GM06990 (cell line): Measurements from ENCODE around the gene MSI2.

Source experiments
- DNase-seq: peaks from one replicate; pipeline ENCODE4 v3.0.0-alpha.2; 2011; ENCODE audit not compliant: insufficient read length; ENCODE audit errors: extremely low read depth
- H3K27me3 ChIP-seq: replicated peaks from 2 replicates; pipeline ENCODE4 v1.6.0; 2011; ENCODE audit warnings: low read length; ENCODE audit not compliant: control insufficient read depth, insufficient read depth
- H3K36me3 ChIP-seq: 2 replicates; pipeline ENCODE4 v1.5.1; 2011; ENCODE audit warnings: low read length; ENCODE audit not compliant: control insufficient read depth, insufficient read depth
- H3K4me3 ChIP-seq: replicated peaks from 2 replicates; pipeline ENCODE4 v1.5.1; 2011; ENCODE audit warnings: low read depth, mild to moderate bottlenecking, control low read depth, low read length
- TF ChIP-seq, protein P1 (sequence below): IDR thresholded peaks from 2 replicates; pipeline ENCODE4 v1.5.1; 2011; ENCODE audit warnings: low read length, control low read depth, mild to moderate bottlenecking, inconsistent platforms; ENCODE audit not compliant: insufficient read depth, poor library complexity, severe bottlenecking

MSI2 gene

DNA sequence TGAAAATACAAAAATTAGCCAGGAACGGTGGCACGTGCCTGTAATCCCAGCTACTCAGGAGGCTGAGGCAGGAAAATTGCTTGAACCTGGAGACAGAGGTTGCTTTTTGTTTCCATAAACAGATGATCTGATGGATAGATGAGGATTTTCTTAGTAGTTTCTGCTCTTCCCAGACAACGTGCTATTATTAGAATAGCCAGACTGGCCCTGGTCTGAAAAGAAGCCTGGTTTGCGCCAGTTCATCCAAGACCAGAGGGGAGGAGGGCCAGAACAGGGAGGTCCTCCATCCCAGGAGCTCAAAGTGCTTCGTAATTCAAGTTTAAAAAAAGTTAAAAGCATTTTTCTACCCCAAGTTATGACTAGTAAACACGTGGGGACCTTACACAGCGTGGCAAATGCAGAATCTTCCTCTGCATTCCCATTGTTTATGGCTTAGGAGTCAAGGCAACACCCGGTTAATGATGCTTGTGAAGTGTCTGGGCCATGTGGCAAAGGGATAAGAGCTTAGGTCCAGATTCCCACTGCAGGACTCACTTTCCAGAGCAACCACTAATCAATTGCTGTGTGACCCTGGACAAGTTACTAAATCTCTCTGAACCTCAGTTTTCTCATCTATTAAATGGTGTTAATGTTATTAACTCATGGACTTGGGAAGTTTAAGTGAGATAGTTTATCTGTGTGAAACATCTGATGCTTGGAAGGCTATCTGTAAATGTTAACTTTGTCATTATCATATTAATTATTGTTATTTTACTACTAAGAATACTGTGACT is 283.4 kb downstream of the MSI2 start:
- Histone ChIP-seq H3K4me3 (no peak overlapping the region), H3K36me3 (no peaks in the 10 kb centered on the region), H3K27me3 (no peaks in the 10 kb centered on the region)
- TF ChIP-seq, protein P1, sequence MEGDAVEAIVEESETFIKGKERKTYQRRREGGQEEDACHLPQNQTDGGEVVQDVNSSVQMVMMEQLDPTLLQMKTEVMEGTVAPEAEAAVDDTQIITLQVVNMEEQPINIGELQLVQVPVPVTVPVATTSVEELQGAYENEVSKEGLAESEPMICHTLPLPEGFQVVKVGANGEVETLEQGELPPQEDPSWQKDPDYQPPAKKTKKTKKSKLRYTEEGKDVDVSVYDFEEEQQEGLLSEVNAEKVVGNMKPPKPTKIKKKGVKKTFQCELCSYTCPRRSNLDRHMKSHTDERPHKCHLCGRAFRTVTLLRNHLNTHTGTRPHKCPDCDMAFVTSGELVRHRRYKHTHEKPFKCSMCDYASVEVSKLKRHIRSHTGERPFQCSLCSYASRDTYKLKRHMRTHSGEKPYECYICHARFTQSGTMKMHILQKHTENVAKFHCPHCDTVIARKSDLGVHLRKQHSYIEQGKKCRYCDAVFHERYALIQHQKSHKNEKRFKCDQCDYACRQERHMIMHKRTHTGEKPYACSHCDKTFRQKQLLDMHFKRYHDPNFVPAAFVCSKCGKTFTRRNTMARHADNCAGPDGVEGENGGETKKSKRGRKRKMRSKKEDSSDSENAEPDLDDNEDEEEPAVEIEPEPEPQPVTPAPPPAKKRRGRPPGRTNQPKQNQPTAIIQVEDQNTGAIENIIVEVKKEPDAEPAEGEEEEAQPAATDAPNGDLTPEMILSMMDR: no peak
- no peak for DNase-seq

DNA sequence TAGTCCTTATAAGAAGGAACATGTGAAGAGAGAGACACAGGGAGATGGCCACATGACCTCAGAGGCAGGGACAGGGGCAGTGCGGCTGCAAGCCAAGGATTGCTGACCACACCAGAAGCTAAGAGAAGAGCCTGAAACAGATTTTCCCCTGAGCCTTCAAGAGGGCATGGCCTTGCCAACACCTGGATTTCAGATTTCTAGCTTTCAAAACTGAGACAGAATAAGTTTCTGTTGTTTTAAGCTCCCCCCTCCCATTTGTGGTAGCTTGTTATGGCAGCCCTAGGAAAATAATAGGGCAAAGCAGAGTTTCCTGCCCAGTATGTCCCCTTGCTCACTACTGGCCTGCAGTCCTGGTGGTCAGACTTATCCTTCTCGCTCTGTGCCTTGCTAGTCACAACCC is 284.3 kb downstream of the MSI2 start:
- DNase-seq: no peak
- Histone ChIP-seq H3K4me3 (no peak overlapping the region), H3K27me3 (no peaks in the 10 kb centered on the region), H3K36me3 (no peaks in the 10 kb centered on the region)
- TF ChIP-seq, protein P1: no peak

DNA sequence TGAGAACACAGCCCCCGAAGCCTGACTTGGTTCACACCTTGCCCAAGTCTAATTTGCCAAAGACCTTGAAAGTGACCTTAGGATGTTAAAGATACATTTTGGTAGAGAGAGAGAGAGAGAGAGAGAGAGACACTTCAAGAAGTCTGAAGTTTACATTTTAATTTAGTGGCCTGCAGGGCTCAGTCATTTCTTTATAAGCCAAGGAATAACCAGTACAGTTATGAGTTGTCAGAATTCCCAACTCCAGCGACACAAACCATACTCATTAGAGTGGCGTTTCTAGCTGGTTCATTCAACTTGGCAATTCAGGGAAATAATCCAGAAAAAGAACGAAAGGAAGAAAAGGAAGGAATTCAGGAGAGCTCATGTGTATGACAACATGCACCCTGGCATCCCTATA is 284.7 kb downstream of the MSI2 start:
- DNase-seq: no peak
- TF ChIP-seq, protein P1: no peak

DNA sequence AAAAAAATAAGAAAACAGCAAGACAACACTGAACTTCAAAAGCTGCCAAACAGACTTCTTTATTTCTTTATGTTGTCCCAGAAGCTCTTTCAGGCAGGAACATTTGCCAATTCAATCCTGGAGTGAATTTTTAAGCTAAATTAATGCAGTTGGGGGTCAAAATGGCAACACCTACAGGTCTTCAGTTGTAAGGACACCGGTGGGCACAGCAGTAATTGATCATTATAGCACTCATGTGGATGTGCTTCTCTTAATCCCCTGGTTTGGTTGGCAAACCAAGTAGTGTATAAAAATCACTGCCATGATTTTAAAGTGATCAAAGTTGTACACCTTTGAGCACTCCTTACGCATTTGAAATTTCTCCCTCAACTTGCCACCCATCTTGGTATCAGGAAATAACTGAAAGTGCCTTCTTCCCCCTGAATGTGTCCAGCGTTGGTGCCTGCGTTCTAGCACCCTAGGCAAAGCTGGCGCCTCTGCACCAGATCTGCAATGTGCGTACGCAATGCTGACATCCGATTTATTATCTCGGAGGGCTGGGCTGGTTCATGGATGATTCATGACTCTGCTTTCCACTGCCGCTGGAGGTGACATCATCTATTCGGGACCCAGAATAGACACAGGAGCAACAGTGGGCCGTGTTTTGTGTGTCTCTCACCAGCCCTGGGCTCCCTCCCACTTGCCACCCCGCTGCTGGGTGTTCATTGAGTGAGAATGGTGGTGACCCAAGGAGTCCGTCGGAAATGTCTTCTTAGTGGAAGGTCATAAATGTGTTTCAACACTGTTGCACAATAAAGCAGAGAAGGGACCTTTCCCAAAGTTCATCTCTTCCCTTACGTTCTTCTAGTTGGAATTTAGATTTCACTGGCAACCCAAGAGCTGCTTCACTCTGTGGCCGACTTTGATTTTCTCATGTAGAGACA is 285.4 kb downstream of the MSI2 start:
- Histone ChIP-seq H3K36me3 (no peaks in the 10 kb centered on the region), H3K4me3 (no peak overlapping the region), H3K27me3 (no peaks in the 10 kb centered on the region)
- TF ChIP-seq, protein P1: no peak
- DNase-seq: no peak

More for the DNA sequence above, 284.7 kb downstream of the MSI2 start:
- Histone ChIP-seq H3K27me3 (no peaks in the 10 kb centered on the region), H3K4me3 (no peak overlapping the region), H3K36me3 (no peaks in the 10 kb centered on the region)

DNA sequence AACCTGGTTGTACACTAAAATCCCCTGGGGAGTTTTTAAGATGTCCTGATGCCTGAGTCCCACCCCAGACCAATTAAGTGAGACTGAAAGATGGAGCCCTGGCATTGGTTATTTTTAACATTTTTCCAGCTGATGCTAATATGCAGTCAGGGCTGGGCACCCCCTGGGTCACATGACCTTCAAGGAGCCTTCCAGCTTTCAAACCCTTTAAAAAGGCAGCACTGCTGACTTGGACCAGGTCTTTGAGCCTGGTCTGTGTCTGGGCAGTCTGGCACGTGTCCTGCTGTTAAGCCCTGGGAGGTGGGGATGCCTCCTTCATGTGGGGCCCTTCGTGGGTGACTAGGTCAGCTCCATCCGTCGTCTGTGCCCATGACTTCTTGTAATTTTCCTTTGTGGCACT is 286.2 kb downstream of the MSI2 start:
- H3K27me3 ChIP-seq: no peaks in the 10 kb centered on the region
- DNase-seq: no peak
- H3K4me3 ChIP-seq: no peak overlapping the region
- H3K36me3 ChIP-seq: no peaks in the 10 kb centered on the region
- TF ChIP-seq, protein P1: no peak
